ENCODE data around the gene SLIT3. TPM values are rescaled to one million over a fixed set of nuclear protein-coding genes. Genes with fewer than 3 reads are reported as not detected.

SLIT3 gene
- total RNA-seq, 4 donors from 2014 or later, result 41.1 to 86.6 (median 62.7) TPM

DNA sequence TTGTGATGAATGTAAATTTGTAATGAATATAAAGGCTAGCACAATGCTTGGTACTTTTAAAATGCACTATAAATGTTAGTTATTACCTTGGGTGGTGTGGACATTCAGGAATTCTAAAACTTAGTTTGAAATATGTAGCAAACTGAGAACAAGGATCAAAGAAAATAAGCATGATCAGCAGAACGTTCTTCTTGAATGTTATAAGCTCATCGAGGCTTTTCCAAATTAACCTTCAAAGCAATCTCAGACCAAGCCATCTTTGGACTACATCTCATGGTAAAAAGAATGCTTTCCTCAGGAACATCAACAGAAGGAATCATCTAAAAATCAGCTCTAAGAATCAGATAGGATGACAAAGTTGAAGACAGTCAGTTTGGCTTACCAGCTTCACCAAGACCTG is 146.3 kb downstream of the SLIT3 start:
- DNase-seq (ENCODE audit: extremely low spot score), result no peak
- Histone ChIP-seq H3K9me3 (peaks cover 0 to 18% (median 15%) of the 10 kb centered on the region in 4 donors), H3K27me3 (no peaks in the 10 kb centered on the region), H3K4me3 (no peak overlapping the region), H3K36me3 (no peaks in the 10 kb centered on the region), H3K4me1 (peaks cover 5 to 46% (median 42%) of the 10 kb centered on the region in 4 donors), H3K27ac (replicated peaks in 1 of 4) (no peak overlapping the region)
- intact Hi-C loops (cut with DNase I), result no loop called here
- 84% methylated on average over 2 of the region's 2 CpGs for WGBS
- TF ChIP-seq, protein P1, sequence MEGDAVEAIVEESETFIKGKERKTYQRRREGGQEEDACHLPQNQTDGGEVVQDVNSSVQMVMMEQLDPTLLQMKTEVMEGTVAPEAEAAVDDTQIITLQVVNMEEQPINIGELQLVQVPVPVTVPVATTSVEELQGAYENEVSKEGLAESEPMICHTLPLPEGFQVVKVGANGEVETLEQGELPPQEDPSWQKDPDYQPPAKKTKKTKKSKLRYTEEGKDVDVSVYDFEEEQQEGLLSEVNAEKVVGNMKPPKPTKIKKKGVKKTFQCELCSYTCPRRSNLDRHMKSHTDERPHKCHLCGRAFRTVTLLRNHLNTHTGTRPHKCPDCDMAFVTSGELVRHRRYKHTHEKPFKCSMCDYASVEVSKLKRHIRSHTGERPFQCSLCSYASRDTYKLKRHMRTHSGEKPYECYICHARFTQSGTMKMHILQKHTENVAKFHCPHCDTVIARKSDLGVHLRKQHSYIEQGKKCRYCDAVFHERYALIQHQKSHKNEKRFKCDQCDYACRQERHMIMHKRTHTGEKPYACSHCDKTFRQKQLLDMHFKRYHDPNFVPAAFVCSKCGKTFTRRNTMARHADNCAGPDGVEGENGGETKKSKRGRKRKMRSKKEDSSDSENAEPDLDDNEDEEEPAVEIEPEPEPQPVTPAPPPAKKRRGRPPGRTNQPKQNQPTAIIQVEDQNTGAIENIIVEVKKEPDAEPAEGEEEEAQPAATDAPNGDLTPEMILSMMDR (IDR thresholded peaks at IDR 0.05), result no peak
- no peak for TF ChIP-seq EP300 (IDR thresholded peaks at IDR 0.05)
- TF ChIP-seq POLR2A (IDR thresholded peaks at IDR 0.05; ENCODE audit: low read depth), result no peak
- no peak for TF ChIP-seq POLR2AphosphoS5 (IDR thresholded peaks at IDR 0.05)

DNA sequence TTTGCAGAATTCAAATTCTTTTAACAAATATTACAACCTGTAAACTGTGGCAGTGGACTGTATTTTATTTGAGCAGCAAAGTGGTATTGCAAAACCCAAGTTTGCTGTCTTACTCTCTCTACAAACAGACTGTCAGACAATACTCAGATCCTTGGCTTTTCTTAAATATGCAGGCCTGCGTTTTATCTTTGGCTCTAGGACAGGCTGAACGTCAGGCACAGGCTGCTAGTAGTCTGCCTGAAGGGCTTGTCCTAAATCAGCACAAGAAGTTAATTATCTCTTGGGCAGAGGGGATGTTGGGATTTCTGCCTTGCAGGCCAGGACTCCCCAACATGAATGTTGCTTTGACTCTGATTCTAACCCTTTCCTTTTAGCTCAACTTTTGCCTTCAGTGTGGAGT is 147.5 kb downstream of the SLIT3 start:
- intact Hi-C loops (cut with DNase I), result no loop called here
- DNase-seq (ENCODE audit: extremely low spot score), result no peak
- peak overlapping the region in 2 of 4 donors; percentile 3 to 57 for H3K27ac ChIP-seq (replicated peaks in 1 of 4)
- no peaks in the 10 kb centered on the region for H3K36me3 ChIP-seq
- no peaks in the 10 kb centered on the region for H3K27me3 ChIP-seq
- peaks cover 5 to 53% (median 49%) of the 10 kb centered on the region in 4 donors for H3K4me1 ChIP-seq
- TF ChIP-seq POLR2AphosphoS5 (IDR thresholded peaks at IDR 0.05) (peak in 1 of 2 donors; percentile 59), EP300 (IDR thresholded peaks at IDR 0.05) (no peak)
- 33% methylated on average over 2 of the region's 2 CpGs for WGBS
- peaks cover 0 to 8% (median 4%) of the 10 kb centered on the region in 4 donors for H3K9me3 ChIP-seq
- H3K4me3 ChIP-seq, result no peak overlapping the region

GRCh38 chr5:169152946-169153345 is 148.0 kb downstream of the SLIT3 start:
- H3K27ac ChIP-seq (replicated peaks in 1 of 4), result peak overlapping the region in 1 of 4 donors; percentile 57
- peaks cover 8 to 57% (median 53%) of the 10 kb centered on the region in 4 donors for H3K4me1 ChIP-seq
- intact Hi-C loops (cut with DNase I), result no loop called here

DNA sequence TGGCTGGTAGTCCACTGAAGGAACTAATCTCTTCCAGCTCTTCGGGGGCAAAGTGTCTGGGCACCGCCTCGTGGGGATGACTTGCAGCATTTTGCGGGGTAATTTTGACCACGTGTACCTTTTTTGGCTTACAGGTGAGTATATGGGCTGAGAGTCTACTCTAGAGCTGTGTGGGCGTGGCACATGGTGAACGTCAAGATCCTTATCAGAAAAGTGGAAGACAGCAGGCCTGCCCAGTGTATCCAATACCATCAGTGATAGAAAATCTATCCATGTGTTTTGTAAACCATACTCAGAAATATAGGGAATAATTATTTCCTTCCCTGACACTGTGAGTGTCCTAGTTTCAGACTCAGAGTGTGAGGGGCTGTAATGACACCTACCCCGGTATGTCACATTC is 148.5 kb downstream of the SLIT3 start:
- H3K4me3 ChIP-seq, result no peak overlapping the region
- WGBS, result 98% methylated on average over 8 of the region's 8 CpGs
- H3K36me3 ChIP-seq, result no peaks in the 10 kb centered on the region
- H3K27ac ChIP-seq (replicated peaks in 1 of 4), result no peak overlapping the region
- TF ChIP-seq, protein P1 (IDR thresholded peaks at IDR 0.05), result no peak
- TF ChIP-seq POLR2AphosphoS5 (IDR thresholded peaks at IDR 0.05) (no peak), POLR2A (IDR thresholded peaks at IDR 0.05; ENCODE audit: low read depth) (no peak), EP300 (IDR thresholded peaks at IDR 0.05) (no peak)
- intact Hi-C loops (cut with DNase I), result no loop called here
- H3K4me1 ChIP-seq, result peaks cover 12 to 62% (median 58%) of the 10 kb centered on the region in 4 donors
- no peaks in the 10 kb centered on the region for H3K9me3 ChIP-seq
- DNase-seq (ENCODE audit: extremely low spot score), result no peak
- H3K27me3 ChIP-seq, result no peaks in the 10 kb centered on the region

More at GRCh38 chr5:169152946-169153345, 148.0 kb downstream of the SLIT3 start:
- Histone ChIP-seq H3K9me3 (peaks cover 0 to 3% (median 1%) of the 10 kb centered on the region in 4 donors), H3K27me3 (no peaks in the 10 kb centered on the region), H3K36me3 (no peaks in the 10 kb centered on the region), H3K4me3 (no peak overlapping the region)
- TF ChIP-seq EP300 (IDR thresholded peaks at IDR 0.05), result no peak
- no peak for TF ChIP-seq POLR2A (IDR thresholded peaks at IDR 0.05; ENCODE audit: low read depth)
- TF ChIP-seq, protein P1 (IDR thresholded peaks at IDR 0.05), result no peak
- no peak for TF ChIP-seq POLR2AphosphoS5 (IDR thresholded peaks at IDR 0.05)
- DNase-seq (ENCODE audit: extremely low spot score), result no peak
- 80% methylated on average over 7 of the region's 7 CpGs for WGBS

DNA sequence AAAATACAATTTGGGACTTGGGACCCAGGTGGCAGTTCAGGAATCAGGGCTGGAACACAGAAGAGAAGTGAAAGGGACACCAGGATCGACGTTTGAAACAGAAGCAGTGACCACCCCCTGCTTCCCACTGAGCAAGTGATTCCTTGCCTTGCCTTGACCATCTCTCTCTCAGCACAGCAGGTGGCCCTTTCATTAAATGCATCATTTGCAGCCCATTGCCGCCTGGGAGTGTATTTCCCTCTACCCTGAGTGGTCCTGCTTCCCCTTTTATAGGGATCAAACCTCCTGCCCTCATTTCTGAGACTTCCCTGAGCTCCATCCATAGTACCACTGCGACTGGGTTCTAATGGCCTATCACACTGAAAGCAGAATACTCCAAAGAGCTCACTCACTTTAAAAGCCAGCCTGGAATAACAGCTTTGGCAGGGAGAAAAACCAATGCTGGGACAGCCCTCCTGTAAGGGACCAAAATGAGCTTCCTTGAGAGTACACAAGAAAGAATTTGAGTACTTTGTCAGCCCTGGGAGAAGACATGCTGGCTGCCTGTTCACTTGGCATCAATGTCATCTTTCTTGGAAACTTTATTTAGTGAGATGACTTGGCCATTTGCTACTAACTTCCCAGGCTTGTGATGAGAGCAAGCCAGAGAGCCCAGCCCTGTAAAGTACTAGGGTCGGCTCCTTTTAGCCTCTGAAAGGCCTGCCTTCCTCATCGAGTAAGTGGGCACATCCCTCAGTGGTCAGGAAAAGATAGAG is 149.7 kb downstream of the SLIT3 start:
- no peaks in the 10 kb centered on the region for H3K27me3 ChIP-seq
- H3K4me3 ChIP-seq, result no peak overlapping the region
- H3K36me3 ChIP-seq, result no peaks in the 10 kb centered on the region
- no peaks in the 10 kb centered on the region for H3K9me3 ChIP-seq
- peaks cover 12 to 63% (median 61%) of the 10 kb centered on the region in 4 donors for H3K4me1 ChIP-seq
- DNase-seq (ENCODE audit: extremely low spot score), result no peak
- H3K27ac ChIP-seq (replicated peaks in 1 of 4), result no peak overlapping the region
- TF ChIP-seq, protein P1 (IDR thresholded peaks at IDR 0.05), result no peak
- TF ChIP-seq POLR2AphosphoS5 (IDR thresholded peaks at IDR 0.05) (no peak), POLR2A (IDR thresholded peaks at IDR 0.05; ENCODE audit: low read depth) (no peak), EP300 (IDR thresholded peaks at IDR 0.05) (no peak)
- intact Hi-C loops (cut with DNase I), result no loop called here
- WGBS, result 67% methylated on average over 6 of the region's 6 CpGs

Measured in esophagus muscularis mucosa (tissue), 4 donors.